Fibroblast of pulmonary artery (primary cell): ENCODE measurements around the gene IL22.
A peak's percentile ranks its signal among the peaks of the same experiment; 100 is the strongest.
"Not testable (repeated sequence)": the region's sequence is repeated elsewhere in the genome, so short reads cannot be mapped to it uniquely, and the experiment has no call there.

Experiments used
- DNase-seq: peaks from one replicate; pipeline ENCODE4 v3.0.0-alpha.2; 2010; ENCODE audit warnings: low read depth
- H3K4me3 ChIP-seq: replicated peaks from 2 replicates; pipeline ENCODE4 v1.5.1; 2011; ENCODE audit warnings: low read depth, mild to moderate bottlenecking, control low read depth, low read length, moderate library complexity
- TF ChIP-seq, protein P1 (sequence below): IDR thresholded peaks from 2 replicates; pipeline ENCODE4 v1.5.1; 2011; ENCODE audit warnings: mild to moderate bottlenecking, control low read depth, low read length, inconsistent platforms; ENCODE audit errors: missing control alignments

Gene IL22

DNA sequence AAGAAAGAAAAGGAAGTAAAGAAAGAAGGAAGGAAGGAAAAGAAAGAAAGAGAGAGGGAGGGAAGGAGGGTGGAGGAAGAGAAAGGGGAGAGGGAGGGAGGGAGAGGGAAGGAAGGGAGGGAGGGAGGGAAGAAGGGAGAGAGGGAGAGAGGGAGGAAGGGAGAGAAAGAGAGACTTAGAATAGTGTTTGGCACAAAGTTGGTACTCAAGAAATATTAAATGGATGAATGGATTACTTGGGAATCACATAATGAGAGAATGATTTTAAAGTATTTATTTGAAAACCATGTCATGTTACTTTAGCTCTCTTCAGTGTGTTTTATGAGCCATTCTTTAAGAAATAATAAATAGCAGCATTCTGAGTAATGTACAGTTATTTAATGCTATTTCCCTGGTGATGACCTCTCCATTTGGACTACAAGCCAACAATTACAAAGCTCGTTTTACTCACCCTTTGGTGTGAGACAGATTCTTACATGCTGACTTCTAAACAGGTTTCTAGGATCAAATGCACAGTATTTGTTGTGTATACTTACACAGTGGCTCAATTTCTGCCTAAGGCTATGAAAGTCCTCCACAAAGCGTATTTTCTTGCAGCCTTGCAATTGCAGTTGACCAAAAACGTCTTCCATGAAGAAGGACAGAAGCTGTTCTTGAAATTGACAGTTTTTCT lies 28.7 kb downstream of the IL22 start:
- no peak overlapping the region for H3K4me3 ChIP-seq
- TF ChIP-seq, protein P1, sequence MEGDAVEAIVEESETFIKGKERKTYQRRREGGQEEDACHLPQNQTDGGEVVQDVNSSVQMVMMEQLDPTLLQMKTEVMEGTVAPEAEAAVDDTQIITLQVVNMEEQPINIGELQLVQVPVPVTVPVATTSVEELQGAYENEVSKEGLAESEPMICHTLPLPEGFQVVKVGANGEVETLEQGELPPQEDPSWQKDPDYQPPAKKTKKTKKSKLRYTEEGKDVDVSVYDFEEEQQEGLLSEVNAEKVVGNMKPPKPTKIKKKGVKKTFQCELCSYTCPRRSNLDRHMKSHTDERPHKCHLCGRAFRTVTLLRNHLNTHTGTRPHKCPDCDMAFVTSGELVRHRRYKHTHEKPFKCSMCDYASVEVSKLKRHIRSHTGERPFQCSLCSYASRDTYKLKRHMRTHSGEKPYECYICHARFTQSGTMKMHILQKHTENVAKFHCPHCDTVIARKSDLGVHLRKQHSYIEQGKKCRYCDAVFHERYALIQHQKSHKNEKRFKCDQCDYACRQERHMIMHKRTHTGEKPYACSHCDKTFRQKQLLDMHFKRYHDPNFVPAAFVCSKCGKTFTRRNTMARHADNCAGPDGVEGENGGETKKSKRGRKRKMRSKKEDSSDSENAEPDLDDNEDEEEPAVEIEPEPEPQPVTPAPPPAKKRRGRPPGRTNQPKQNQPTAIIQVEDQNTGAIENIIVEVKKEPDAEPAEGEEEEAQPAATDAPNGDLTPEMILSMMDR, result no peak
- peak; percentile 46 for DNase-seq

DNA sequence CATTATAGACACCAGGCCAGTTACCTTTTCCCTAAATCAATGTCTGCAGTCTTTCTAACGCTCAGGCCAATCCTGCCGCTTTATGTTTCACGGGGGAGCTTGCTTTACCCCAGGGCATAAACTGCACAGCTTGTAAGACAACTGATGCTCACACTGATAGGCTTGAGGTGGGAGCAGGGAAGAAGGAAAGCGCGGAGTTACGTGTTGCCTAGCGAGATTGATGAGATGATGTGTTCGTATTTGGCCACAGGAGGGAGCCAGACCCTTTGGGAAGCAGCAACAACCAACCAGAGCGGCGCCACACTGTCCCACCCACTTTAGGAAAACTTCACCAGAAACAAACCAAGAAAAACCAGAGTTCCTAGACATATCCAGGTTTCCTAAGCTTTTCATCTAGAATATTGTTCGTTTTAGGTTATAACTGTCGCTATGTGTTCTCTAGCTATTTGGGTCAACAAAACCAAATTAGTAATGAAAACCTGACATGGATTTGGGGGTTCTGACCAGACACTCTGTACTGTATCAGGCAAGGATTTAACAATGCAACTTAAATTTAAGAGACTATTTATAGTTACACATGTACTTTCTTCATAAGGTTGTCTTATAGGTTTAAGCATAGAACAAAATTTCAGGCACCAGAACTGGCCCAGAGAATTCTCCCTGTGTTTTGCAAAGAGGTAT lies 30.2 kb downstream of the IL22 start:
- peak overlapping the region; percentile 19 for H3K4me3 ChIP-seq
- peak; percentile 93 for DNase-seq
- TF ChIP-seq, protein P1, result peak; percentile 87

- H3K4me3 ChIP-seq, result peak overlapping the region; percentile 37
- TF ChIP-seq, protein P1, result no peak
- DNase-seq, result peak; percentile 76
Observed at GRCh38 chr12:68222326-68222725, 31.1 kb downstream of the IL22 start.

GRCh38 chr12:68221497-68221896 lies 31.9 kb downstream of the IL22 start:
- TF ChIP-seq, protein P1, result no peak
- no peak for DNase-seq
- no peak overlapping the region for H3K4me3 ChIP-seq

DNA sequence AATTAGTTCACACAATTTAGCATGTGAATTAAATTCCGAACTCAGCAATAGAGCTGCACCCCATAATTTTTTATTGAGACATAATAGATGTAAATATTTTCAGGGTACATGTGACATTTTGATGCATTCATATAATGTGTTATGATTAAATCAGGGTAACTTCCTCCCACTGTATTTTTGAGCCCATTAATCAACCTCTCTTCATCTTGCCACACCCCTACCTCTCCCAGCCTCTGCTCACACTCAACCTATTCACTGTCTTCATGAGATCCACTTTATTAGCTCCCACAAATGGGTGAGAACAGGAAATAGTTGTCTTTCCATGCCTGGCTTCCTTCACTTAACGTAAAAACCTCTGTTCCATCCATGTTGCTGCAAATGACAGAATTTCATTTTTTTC lies 42.5 kb downstream of the IL22 start:
- no peak overlapping the region for H3K4me3 ChIP-seq
- DNase-seq, result no peak
- TF ChIP-seq, protein P1, result no peak

- H3K4me3 ChIP-seq, DNase-seq: not testable (repeated sequence)
Observed at GRCh38 chr12:68209048-68209728, 44.2 kb downstream of the IL22 start.

DNA sequence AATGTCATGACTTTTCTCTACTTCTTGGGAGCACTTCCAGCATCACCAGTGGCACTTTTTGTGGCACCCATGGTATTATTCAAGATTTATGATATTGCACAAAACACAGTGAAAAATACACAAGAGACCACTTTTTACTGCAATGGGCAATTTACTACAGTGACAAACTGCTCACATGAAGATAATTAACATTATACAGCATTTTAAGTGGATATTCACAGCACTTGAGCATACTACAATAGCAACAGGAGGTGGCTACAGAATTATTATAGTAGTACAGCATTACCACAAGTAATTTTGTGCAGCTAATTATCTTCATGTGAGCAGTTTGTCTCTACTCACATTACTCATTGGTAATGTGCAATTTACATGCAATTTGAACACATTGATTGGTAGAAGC lies 46.1 kb downstream of the IL22 start:
- DNase-seq, result no peak
- H3K4me3 ChIP-seq, result no peak overlapping the region
- TF ChIP-seq, protein P1, result no peak
